Measurements from ENCODE around the gene TBCK. TPM values are rescaled to one million over a fixed set of nuclear protein-coding genes. Genes with fewer than 3 reads are reported as not detected.

Gene TBCK
- total RNA-seq, 4 donors from 2014 or later, result 46.5 to 55.3 (median 51.4) TPM

DNA sequence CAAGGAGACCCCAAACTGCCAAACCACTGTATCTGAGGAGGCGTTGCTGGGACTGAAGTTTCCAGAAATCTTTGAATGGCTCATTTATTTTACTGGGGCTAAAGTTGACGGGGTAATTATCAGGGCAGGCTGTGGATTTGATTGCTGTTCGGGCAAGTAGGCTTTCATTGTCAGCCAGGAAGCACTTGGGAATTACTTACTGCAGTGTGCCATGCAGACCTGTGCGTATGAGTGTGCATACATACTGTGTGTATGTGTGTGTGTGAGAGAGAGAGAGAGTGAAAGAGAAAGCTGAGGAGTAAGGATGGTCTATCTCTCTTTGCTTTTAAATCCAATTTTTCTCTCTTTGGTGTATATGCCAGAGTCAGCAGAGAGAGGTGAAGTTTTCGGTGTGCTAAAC is 298.0 kb downstream of the TBCK start:
- DNase-seq (ENCODE audit: low spot score in 2 of 2), result no peak
- H3K4me3 ChIP-seq, result no peak overlapping the region
- no peak overlapping the region for H3K27ac ChIP-seq
- H3K27me3 ChIP-seq, result no peaks in the 10 kb centered on the region
- 44 to 48% methylated on average over 5 of the region's 5 CpGs for WGBS, 2 donors
- TF ChIP-seq POLR2A (IDR thresholded peaks at IDR 0.05) (no peak), EP300 (IDR thresholded peaks at IDR 0.05) (no peak)
- TF ChIP-seq, protein P1, sequence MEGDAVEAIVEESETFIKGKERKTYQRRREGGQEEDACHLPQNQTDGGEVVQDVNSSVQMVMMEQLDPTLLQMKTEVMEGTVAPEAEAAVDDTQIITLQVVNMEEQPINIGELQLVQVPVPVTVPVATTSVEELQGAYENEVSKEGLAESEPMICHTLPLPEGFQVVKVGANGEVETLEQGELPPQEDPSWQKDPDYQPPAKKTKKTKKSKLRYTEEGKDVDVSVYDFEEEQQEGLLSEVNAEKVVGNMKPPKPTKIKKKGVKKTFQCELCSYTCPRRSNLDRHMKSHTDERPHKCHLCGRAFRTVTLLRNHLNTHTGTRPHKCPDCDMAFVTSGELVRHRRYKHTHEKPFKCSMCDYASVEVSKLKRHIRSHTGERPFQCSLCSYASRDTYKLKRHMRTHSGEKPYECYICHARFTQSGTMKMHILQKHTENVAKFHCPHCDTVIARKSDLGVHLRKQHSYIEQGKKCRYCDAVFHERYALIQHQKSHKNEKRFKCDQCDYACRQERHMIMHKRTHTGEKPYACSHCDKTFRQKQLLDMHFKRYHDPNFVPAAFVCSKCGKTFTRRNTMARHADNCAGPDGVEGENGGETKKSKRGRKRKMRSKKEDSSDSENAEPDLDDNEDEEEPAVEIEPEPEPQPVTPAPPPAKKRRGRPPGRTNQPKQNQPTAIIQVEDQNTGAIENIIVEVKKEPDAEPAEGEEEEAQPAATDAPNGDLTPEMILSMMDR (IDR thresholded peaks at IDR 0.05), result no peak
- H3K9me3 ChIP-seq, result peaks cover 0 to 6% (median 0%) of the 10 kb centered on the region in 4 donors
- H3K36me3 ChIP-seq, result no peaks in the 10 kb centered on the region
- H3K4me1 ChIP-seq, result no peaks in the 10 kb centered on the region

DNA sequence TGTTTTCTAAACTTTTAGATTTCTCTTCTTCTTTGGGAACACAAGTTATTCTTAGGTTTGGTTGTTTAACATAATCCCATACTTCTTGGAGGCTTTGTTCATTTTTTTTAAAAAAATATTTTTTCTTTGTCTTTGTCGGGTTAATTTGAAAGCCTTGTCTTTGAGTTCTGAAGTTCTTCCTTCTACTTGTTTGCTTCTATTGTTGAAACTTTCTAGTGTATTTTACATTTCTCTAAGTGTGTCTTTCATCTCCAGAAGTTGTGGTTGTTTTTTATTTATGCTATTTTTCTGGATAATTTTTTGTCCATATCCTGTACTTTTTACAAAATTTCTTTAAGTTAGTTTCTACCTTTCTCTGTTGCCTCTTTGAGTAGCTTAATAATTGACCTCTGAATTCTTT is 304.6 kb downstream of the TBCK start:
- Histone ChIP-seq H3K27me3 (no peaks in the 10 kb centered on the region), H3K4me3 (no peak overlapping the region), H3K4me1 (no peaks in the 10 kb centered on the region), H3K36me3 (no peaks in the 10 kb centered on the region), H3K9me3 (peaks cover 0 to 31% (median 8%) of the 10 kb centered on the region in 4 donors), H3K27ac (no peak overlapping the region)
- no peak for DNase-seq (ENCODE audit: low spot score in 2 of 2)
- no peak for TF ChIP-seq POLR2A (IDR thresholded peaks at IDR 0.05)
- TF ChIP-seq EP300 (IDR thresholded peaks at IDR 0.05), result no peak
- TF ChIP-seq, protein P1 (IDR thresholded peaks at IDR 0.05), result no peak
- WGBS, 2 donors, result 96 to 97% methylated on average over 1 of the region's 1 CpG

DNA sequence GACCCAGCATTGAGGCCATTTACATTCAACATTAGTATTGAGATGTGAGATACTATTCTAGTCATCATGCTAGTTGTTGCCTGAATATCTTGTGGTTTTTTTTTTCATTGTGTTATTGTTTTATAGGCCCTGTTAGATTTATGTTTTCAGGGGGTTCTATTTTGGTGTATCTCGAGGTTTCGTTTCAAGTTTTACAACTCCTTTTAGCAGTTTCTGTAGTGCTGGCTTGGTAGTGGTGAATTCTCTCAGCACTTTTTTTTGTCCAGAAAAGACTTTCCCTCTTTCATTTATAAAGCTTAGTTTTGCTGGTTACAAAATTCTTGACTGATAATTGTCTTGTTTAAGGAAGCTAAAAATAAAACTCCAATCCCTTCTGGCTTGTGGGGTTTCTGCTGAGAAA is 305.2 kb downstream of the TBCK start:
- Histone ChIP-seq H3K9me3 (peaks cover 0 to 31% (median 8%) of the 10 kb centered on the region in 4 donors), H3K4me1 (no peaks in the 10 kb centered on the region), H3K27me3 (no peaks in the 10 kb centered on the region), H3K4me3 (no peak overlapping the region), H3K36me3 (no peaks in the 10 kb centered on the region), H3K27ac (no peak overlapping the region)
- 96 to 98% methylated on average over 2 of the region's 2 CpGs for WGBS, 2 donors
- TF ChIP-seq POLR2A (IDR thresholded peaks at IDR 0.05) (no peak), EP300 (IDR thresholded peaks at IDR 0.05) (no peak)
- TF ChIP-seq, protein P1 (IDR thresholded peaks at IDR 0.05), result no peak
- DNase-seq (ENCODE audit: low spot score in 2 of 2), result no peak

DNA sequence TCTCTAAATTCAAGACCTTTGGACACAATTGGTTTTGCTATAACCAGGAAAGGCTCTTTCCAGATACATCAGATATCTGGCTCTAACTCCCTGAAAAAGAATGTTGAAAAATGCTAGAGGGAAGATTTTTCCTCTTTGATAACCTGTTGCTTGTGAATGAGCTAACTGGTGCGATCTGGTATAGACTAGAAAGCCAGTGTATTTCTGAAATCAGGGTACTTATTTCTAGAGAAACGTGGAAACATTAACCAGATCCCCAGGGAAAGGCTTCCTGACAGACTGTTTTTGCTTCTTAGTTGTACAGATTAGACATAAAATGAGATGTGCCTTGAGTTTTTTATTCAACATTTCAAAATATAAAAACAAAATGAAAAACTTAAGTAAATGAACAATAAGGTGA is 313.0 kb downstream of the TBCK start:
- H3K36me3 ChIP-seq, result no peaks in the 10 kb centered on the region
- H3K4me3 ChIP-seq, result no peak overlapping the region
- TF ChIP-seq EP300 (IDR thresholded peaks at IDR 0.05) (no peak), POLR2A (IDR thresholded peaks at IDR 0.05) (no peak)
- TF ChIP-seq, protein P1 (IDR thresholded peaks at IDR 0.05), result no peak
- no peaks in the 10 kb centered on the region for H3K4me1 ChIP-seq
- no peaks in the 10 kb centered on the region for H3K27me3 ChIP-seq
- DNase-seq (ENCODE audit: low spot score in 2 of 2), result no peak
- WGBS, 2 donors, result 69 to 70% methylated on average over 2 of the region's 2 CpGs
- no peak overlapping the region for H3K27ac ChIP-seq
- no peaks in the 10 kb centered on the region for H3K9me3 ChIP-seq

DNA sequence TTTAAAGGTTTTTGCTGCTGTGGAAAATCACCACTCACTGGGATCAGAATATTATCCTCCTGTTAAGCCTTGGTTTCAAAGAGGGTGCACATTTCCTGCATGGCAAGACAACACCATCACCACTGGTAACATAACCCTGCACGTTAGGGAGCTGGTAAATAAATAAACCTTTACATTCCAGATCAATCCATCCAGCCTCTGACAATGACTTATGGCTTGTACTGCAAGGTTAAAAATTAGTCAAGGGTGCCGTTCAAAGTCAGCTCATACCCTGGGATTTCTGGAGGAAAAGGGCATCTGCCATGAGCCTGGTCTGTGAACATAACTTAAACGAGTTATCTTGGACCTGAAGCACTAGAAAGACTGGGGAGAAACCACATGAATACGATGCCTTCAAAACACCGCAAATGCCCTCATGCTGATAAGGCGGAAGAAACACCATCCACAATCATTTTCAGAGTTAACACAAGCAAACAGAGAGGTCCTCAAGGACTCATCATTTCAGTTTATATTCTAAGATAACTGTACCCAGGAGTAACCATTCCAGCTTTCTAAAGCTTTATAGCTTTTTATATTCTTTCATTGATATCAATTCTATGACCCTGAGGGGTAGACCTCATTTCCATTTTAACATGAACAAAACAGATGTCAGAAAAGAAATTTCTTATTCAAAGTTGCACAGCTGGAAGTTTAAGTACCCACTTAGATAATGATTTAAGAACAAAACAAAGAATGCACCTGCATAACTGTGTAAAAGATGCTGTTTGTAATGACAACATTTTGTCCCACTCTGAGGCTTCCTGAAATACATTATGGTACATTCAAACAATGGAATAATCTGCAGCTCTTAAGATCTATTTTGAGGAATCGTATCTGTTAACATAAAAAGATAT is 317.6 kb downstream of the TBCK start:
- Histone ChIP-seq H3K4me1 (no peaks in the 10 kb centered on the region), H3K27ac (no peak overlapping the region), H3K9me3 (no peaks in the 10 kb centered on the region), H3K27me3 (no peaks in the 10 kb centered on the region), H3K4me3 (no peak overlapping the region), H3K36me3 (no peaks in the 10 kb centered on the region)
- WGBS, 2 donors, result 55 to 68% methylated on average over 7 of the region's 7 CpGs
- no peak for TF ChIP-seq EP300 (IDR thresholded peaks at IDR 0.05)
- TF ChIP-seq, protein P1 (IDR thresholded peaks at IDR 0.05), result no peak
- TF ChIP-seq POLR2A (IDR thresholded peaks at IDR 0.05), result no peak
- no peak for DNase-seq (ENCODE audit: low spot score in 2 of 2)
